GM21381 (cell line): Measurements from ENCODE around the gene KIF1B.
"Not testable (repeated sequence)": the region's sequence is repeated elsewhere in the genome, so short reads cannot be mapped to it uniquely, and the experiment has no call there.

Experiments
- ATAC-seq: cut with Tn5 transposase; IDR thresholded peaks from one replicate; pipeline ENCODE4 v1.9.1; 2021; ENCODE audit warnings: mild to moderate bottlenecking, moderate library complexity; ENCODE audit not compliant: unreplicated experiment

Gene KIF1B

DNA sequence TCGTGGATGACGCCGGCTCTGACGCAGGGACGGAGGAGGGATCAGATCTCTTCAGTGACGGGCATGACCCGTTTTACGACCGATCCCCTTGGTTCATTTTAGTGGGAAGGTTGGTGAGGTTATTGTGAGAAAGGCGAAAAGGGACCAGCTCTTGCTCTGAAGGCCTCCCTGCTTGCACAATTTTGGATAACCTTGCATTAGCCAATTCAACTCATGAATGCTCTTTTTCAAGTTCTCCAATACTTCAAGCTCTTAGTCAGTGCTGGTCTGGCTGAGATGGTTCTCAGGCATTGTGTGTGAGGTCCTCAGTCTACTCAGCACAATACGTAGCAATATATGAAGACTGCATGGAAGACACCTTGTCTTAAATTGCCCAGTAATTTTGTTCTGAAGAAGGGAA is 115.9 kb downstream of the KIF1B start:
- no peak for ATAC-seq

DNA sequence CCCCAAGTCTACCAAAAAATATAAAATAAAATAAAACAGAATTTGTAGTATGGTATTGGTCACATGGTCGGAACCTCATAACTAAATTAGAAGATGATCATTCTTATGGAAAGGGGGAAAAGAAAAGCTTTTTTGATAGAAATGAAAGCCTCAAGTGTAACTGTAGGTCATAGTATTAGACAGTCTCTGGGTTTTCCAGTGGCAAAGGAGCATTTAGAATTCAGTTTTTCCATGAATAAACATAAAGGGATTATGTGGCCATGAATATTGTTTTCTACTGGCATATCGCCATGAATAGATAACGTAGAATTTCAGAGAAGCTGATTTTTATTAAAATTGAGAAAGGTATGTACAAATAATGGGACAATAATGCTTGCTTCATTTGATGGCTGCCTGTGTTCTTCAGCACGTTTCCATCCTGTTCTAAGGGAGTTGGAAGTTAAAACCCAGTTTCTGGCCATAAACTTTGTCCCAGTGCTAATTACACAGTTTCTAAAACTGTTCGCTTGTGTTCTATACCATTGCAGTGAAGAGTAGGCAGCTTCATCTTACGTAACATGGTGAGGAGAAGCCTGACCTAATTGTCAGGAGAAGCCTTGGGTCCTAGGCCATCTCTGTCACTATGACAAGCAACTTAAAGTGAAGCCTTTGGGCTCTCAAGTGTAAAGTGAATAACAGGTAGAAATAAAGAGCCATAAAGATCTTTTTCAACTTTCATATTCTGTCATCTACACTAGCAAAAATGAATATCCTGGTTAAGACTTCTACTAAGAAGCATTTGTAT is 118.0 kb downstream of the KIF1B start:
- ATAC-seq, result no peak

DNA sequence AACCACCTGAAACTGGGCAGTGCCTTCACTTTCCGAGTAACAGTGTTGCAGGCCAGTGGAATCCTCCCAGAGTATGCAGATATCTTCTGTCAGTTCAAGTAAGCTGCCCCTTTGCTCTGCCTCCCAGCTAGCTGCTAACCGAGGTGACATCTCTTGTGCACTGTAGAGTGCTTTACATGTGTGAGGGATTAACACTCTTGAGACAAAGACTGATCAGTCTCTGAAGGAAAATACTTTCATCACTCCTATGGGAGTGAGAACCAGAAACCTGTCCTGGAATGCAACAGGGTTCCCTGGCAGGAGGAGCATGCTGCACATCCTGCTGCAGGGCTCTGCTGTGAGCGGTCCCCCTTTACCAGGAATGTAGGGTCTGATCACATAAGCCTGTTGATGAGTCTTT is 127.1 kb downstream of the KIF1B start:
- ATAC-seq, result no peak

DNA sequence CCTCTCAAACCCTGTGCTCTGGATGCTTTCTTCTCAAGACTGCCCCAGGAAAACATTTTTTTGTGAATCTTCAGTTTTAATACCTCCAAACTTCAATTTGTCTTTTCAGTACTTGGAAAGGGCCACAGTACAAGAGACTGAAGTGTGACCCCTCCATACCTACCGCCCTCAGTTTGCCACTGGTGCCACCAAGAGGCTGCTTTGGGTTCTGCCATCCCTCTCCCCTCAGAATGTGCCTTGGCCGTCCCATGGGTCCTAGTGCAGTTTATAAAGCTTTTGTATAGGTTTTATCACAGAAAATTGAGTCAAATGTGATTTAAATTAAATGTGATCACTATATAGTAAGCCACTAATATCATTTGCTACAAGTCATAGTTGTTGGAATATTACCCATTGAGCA is 127.7 kb downstream of the KIF1B start:
- no peak for ATAC-seq

DNA sequence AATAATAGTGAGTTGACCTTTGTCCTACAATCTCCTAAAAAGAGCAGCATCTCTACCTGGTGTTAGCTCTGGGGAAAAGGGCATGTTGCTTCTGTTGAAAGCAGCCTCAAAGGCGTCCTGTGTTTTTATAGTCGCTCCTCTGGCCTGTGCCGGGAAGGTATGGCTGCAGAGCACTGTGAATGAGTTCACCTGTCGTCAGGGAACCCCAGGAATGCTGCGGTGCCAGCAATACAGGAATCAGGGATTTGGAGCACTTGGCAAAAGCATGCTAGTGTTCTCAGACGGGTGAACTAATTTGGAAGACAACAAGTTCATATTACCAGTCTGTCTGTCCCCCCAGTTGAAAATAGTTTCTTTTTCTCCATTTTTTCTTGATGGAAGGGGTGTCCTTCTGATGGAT is 128.2 kb downstream of the KIF1B start:
- ATAC-seq, result no peak

DNA sequence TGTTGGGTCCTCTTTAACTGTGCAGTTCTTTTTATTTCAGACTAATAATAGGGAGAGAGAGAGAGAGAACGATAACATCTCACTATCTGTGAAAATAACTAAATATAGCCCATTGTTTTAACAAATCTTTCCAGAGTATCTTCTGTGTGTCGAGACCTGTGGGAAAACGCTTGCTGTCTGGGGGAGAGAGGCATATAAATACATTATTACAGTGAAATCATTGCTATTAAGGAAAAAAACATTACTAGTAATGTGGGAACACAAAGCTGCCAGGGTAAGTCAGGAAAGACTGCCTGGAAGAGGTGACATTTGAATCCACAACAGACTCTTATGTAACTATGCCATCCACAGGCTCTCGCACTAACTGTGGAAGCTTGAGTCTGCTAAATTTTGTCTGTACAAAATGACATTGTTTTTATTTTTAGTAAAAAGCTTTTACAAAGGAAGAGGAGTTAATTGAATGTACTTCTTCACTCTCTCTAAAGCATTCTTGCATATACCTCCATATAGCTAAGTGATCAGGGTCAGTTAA is 128.7 kb downstream of the KIF1B start:
- no peak for ATAC-seq

DNA sequence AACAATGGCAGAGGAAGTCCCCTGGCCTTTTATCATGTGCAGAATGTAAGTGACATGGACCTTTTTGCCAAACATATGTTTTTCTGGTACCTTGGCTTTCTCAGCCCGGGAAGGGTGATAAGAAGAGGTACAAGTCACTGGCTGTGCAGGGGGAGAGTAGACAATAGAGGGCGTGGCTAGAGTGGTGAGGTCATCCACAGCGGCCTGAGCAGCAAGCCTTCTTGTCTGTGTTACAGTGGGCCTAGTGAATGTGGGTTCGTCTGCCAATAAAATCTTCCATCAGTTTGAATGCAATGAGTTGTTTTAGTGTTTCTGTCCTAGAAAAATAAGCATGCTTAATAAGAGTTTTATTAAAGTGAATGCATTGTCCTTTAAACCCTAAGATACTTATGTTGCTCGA is 129.4 kb downstream of the KIF1B start:
- ATAC-seq, result no peak

DNA sequence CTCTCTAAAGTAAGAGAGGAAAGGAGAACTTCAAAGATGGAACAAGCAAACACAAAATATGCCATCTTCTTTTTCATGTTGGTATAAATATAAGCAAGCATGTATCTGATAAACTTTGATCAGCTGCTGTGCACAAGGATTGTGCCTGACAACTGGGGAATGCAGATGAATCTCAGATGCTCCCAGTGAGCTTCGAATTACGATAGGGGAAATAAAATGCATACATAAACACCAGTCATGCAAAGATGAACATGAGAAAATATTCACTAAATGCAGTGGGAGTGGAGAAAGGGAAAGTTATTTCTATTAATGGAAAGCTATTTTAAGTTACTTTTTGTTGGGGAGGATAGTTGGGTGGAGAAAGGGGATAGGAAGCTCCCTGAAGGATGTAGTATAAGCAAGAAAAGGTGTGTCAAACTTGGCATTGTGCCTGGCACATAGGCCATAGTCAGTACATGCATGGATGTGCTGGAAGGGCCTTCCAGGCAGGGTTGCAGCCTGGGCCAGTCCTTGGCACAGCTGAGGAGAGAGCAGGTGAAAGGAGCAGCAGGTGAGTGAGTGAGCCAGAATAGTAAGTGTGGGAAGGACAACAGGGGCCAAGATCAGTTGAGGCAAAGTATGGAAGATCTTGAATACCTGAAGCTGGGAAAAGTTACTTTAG is 130.7 kb downstream of the KIF1B start:
- ATAC-seq, result no peak

DNA sequence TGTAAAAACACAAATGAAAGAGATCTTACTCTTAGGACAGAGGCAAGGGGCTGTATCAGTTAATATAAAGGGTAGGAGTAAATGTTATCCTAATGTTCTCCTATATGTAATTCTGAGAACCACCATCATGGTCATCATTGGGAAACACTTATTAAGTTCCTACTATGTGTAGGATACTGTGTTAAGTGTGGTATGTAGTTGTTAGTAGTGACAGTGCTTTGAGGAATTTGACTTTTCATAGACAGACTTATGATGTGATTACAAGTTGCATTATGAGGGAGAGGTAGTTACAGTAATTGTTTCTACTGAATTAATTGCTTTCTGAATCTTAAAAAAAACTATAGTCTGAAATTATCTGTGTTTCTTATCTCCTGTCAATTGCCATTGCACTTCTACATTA is 136.7 kb downstream of the KIF1B start:
- ATAC-seq, result no peak

DNA sequence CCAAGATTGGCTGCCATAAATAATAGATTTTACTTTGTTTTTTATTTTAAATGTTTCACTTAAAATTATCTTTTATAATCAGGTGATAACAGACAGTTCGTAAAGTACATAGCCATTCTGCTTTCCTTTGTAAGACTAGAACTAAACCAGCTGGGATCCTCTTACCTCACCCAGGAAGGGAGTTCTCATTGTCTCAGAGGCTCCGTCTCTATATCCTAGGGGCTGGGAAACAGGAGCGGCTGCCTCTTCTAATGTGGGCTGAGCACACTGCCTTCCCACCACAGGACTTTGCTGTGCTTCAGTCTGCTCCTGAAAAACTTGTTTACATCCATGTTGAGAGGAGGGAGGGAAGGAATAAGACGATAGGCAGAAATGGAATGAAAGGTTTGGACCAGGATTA is 142.9 kb downstream of the KIF1B start:
- ATAC-seq, result no peak

DNA sequence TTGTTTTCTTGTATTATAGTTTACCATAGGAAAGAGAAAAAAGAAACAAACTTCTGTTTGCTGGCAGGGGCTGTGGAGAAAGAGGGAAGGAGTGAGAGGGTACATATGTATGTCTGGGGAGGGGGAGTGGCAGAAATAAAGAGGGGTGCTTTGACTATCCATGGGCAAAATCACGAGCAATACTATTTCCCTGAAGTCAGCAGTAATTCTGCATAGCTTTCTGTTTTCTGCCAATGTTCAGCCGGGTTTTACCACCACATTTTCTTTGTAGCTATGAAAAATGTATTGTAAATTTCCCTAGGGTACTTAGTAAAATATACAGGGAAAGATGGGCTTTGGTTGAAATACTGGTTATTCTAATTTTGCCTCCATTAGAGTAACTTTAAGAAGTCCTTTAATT is 143.3 kb downstream of the KIF1B start:
- no peak for ATAC-seq

DNA sequence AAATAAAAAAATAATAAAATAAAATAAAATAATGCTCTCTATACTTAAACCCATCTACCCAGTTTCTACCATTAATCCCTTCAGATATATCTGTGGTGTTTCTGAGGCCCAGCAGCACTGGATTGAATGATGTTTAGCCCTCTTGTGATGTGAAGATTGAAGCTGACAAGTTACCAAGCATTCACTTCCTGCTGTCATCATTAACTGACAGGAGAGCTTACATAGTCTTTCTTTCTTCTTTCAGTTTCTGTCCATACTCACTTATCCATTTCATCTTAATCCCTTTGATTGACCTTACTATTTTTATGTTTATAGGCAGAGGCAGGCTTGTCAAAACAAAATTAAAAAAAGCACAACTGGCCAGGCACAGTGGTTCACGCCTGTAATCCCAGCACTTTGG is 149.7 kb downstream of the KIF1B start:
- ATAC-seq, result no peak

DNA sequence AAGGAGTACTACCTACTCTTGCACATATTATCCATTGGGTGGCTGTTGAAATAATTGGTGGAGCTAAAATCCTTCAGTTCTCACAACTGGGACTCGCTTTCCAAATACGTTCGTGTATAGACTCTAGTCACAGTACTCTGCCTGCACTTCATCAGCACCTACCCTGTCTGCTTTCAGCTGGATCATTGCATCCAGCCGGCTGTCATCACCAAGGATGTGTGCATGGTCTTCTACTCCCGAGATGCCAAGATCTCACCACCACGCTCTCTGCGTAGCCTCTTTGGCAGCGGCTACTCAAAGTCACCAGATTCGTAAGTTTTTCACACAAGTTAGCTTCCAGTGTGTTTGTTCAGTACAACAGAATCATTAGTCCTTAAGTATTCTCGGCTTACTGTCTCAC is 151.1 kb downstream of the KIF1B start:
- no peak for ATAC-seq

DNA sequence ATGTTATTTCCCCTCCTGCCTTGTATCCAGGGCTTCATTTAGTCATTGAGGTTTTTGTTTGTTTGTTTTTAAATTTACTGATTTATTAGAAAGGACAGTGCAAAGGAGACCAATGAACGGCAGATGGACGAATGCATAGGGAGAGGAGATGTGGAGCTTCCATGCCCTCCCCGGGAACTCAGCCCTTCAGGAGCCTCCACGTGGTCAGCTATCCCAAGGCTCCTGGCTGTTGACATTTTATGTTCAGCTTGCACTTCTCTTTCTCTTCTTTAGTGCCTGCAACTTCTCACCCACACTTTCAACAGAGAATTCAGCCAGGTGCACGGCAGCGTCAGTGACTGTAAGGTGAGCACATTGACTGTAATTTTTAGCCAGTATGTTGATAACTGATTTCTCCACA is 157.8 kb downstream of the KIF1B start:
- no peak for ATAC-seq

DNA sequence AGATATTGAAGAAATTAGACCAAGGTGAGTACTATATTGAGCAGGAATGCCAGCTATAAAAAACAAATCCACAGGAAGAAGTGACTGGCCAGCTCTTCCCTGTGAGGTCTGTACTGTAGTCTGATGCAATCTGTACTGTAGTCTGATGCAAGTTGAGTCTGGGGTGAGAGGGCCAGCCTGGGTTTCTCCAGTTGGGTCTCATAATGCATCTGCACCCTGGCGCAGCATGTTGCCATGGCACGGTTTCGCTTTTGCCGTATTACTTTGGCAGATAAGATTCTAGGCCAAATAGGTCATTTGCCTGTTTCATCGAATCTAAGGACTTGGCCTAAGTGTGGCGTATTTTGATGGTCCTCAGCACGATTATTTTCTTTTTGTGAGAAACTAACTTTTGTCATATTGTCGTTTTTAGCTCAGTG is 164.1 kb downstream of the KIF1B start:
- ATAC-seq, result no peak

DNA sequence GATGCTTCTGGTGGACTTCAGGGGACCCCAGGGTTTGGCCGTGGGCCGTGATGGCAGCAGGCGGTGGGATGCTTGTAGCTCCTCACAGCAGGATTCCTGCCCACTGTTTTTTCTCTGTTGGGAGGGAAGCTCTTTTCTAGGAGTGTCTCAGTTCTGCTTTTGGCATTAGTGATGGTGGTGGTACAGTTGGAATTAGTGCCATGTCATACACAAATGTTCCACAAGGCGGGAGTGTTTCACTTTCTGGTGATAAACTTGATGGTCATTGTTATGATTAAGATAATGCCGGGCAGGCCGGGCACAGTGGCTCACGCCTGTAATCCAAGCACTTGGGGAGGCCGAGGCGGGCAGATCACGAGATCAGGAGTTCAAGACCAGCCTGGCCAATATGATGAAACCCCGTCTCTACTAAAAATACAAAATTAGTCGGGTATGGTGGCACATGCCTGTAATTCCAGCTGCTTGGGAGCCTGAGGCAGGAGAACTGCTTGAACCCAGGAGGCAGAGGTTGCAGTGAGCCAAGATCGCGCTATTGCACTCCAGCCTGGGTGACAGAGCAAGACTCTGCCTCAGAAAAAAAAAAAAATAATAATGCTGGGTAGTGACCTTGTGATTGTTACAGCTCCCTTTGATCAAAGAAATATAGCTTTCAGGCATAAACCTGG is 167.1 kb downstream of the KIF1B start:
- not testable (repeated sequence) for ATAC-seq

DNA sequence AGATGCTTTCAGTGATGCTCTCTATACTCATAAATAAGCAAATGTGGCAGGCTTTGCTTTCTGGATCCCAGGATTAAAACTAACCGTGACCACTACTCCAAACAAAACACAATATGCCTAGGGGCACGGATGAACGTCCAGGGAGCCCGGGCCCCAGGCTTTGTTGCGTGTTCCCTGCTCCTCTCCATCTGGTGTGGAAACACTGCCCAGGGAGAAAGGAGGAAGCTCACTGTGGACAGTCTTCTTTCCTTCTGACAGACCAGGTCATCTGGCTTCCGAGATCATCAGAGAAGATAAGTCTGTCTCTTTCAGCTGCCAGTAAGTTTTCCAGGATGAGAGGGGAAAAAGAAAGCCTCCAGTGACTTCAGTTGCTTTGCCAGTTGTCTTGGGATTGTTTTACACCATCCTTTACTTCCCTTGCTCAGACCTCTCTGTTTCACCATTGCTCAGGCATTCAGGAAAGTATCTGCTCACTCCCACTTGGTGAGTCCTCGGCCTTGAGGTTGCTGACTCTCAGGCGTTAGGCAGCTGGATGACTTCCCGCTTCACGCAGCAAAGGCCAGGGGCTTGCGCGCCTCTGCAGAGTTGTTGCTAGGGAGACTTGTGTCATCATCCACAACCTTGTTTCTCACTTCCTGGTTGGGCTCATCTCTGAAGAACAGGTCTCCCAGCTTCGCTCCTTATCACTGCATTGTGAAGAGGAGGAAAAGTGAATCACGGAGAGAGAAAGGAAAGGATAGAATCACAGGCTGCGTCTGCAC is 167.9 kb downstream of the KIF1B start:
- no peak for ATAC-seq

DNA sequence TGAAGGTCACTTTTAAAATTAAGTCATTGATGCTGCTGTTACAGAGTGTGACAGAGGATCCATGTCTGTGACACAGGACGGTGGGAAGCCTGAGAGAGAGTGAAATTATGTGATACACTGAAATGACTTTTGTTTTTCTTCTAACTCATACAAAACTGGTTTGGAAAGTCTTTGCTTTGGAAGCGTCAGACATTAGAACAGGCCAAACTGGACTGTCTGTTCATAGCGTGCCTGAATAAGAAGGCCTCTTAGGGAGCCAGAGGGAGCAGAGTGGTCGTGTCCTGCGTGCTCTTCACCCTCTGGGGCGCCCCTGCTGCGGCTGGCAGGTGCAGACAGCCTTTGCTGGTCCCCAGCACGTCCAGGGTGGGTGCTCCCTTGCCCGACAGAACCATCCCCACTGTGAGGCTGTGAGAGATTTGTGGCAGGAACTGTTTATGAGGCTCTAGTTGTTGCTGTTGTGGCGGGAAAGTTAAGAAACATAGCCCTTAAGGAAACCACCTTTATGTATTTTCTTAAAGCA is 168.8 kb downstream of the KIF1B start:
- ATAC-seq, result no peak

DNA sequence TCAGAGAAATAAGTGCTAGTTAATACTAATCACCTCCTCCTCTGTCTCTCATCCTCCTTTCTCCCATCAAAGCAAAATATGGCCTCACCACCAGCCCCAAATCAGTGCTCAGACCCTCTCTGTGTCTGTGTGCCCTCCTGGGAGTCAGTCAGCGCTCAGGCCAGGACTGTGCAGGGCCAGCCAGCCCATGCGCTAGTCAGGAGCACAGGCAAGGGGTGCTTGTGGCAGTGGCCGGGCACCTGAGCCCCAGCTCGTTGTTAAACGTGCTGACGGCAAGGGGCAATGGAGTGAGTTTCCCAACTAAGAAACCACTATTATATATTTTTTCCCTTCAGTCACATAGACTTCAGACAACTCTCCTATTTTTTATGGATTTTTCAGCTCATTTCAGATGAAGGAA is 169.3 kb downstream of the KIF1B start:
- no peak for ATAC-seq

DNA sequence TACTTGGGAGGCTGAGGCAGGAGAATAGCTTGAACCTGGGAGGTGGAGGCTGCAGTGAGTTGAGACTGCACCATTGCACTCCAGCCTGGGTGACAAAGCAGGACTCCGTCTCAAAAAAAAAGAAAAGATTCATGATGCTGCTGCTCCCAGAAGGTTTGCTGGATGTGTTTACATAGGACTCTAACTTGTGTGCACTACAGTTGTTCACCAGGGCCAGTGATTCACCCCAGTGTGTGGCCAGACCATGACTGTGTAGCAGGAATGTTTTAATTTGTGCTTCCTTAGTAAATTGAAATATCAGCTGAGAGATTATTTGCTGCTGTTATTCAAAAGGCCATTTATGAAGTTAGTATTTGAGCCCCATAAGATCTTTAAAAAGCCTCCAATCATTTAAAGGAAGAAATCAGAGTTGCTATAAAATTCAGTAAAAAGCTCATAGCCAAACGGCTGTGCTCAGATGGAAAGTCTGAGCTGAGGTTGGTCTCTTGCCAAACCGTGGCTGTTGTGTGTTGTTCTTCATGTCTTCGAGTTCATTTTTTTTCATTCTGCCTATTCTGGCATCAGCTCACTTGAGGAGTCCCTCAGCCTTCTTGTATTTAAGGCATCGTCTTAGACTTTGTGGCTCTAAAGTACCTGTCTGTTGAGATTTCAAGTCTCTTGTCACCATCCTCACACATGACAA is 170.4 kb downstream of the KIF1B start:
- ATAC-seq, result no peak
